H1 (cell line): ENCODE measurements around the gene EXOC6. TPM values are rescaled to one million over a fixed set of nuclear protein-coding genes. Genes with fewer than 3 reads are reported as not detected.
A peak's percentile ranks its signal among the peaks of the same experiment; 100 is the strongest.

Source experiments
- CTCF ChIA-PET: fragments of 300-600 bp; sonication (Branson Sonifier 250); formaldehyde crosslinking; loops from one replicate; lab custom pipeline; 2021; ENCODE audit not compliant: partially characterized antibody; lab: Charles Lee
- POLR2A ChIA-PET: fragments of 300-600 bp; sonication (Branson Sonifier 250); formaldehyde crosslinking; loops from one replicate; lab custom pipeline; 2021; ENCODE audit warnings: inconsistent platforms; ENCODE audit not compliant: partially characterized antibody; lab: Charles Lee
- DNase-seq, 2 experiments: peaks; one replicate each; pipeline versions ENCODE4 v3.0.0 to v3.0.0-alpha.2; 2010 to 2022; ENCODE audit warnings: low spot score in 2 of 2, low read depth in 1 of 2, mixed read lengths in 1 of 2
- FAIRE-seq: peaks from 2 replicates; lab custom pipeline; 2011; peaks lifted over from hg19 to GRCh38; lab: Jason Lieb, UNC
- H2AFZ ChIP-seq: 2 replicates; pipeline ENCODE4 v1.8.1; 2012; ENCODE audit warnings: low read length, inconsistent platforms
- H2AK5ac ChIP-seq: 2 replicates; pipeline ENCODE4 v1.6.1; 2013; ENCODE audit warnings: low read depth, low read length
- H2BK120ac ChIP-seq: replicated peaks from 2 replicates; pipeline ENCODE3; 2013; ENCODE audit warnings: low read depth, low read length, inconsistent platforms
- H2BK12ac ChIP-seq: 2 replicates; pipeline ENCODE4 v1.6.1; 2013; ENCODE audit warnings: low read depth, low read length
- H2BK15ac ChIP-seq: 2 replicates; pipeline ENCODE4 v1.6.1; 2013; ENCODE audit warnings: low read length
- H2BK20ac ChIP-seq: 2 replicates; pipeline ENCODE4 v1.6.1; 2013; ENCODE audit warnings: low read length
- H2BK5ac ChIP-seq: 2 replicates; pipeline ENCODE4 v1.6.1; 2013; ENCODE audit warnings: low read depth, low read length
- H3K14ac ChIP-seq: 2 replicates; pipeline ENCODE4 v1.6.1; 2013; ENCODE audit warnings: inconsistent platforms; ENCODE audit not compliant: insufficient read length
- H3K18ac ChIP-seq: 2 replicates; pipeline ENCODE4 v1.6.1; 2013; ENCODE audit warnings: low read length; ENCODE audit errors: extremely low read depth
- H3K23ac ChIP-seq: 2 replicates; pipeline ENCODE4 v1.6.1; 2013; ENCODE audit warnings: inconsistent platforms; ENCODE audit not compliant: insufficient read length
- H3K23me2 ChIP-seq: 2 replicates; pipeline ENCODE4 v1.6.1; 2013; ENCODE audit warnings: low read depth, low read length
- H3K27ac ChIP-seq: 2 replicates; pipeline ENCODE4 v1.6.1; 2011; ENCODE audit warnings: low read depth, low read length, inconsistent platforms
- H3K27me3 ChIP-seq, 4 experiments: replicated peaks in 1 of 4; 1 replicate in 1 of 4; 2 replicates in 3 of 4; pipeline versions ENCODE4 v1.6.1 to v1.8.1; 2011 to 2013; ENCODE audit warnings: low read length in 3 of 4, mild to moderate bottlenecking in 3 of 4, inconsistent platforms in 2 of 4, mixed read lengths in 2 of 4, moderate library complexity in 1 of 4; ENCODE audit not compliant: control insufficient read depth in 3 of 4, insufficient read depth in 3 of 4; ENCODE audit errors: extremely low read depth in 1 of 4
- H3K36me3 ChIP-seq, 4 experiments: 2 replicates each; pipeline versions ENCODE4 v1.6.1 to v1.8.1; 2011 to 2013; ENCODE audit warnings: mild to moderate bottlenecking in 4 of 4, low read length in 3 of 4, moderate library complexity in 2 of 4, control low read depth in 1 of 4, inconsistent platforms in 1 of 4; ENCODE audit not compliant: insufficient read depth in 4 of 4, control insufficient read depth in 2 of 4
- H3K4ac ChIP-seq: replicated peaks from 2 replicates; pipeline ENCODE3; 2013; ENCODE audit warnings: low read length, low read depth, mixed read lengths, inconsistent platforms; ENCODE audit not compliant: insufficient read length
- H3K4me1 ChIP-seq, 4 experiments: replicated peaks in 1 of 4; 1 replicate in 1 of 4; 2 replicates in 3 of 4; pipeline versions ENCODE4 v1.6.1 to v1.8.1; 2011 to 2013; ENCODE audit warnings: low read length in 3 of 4, inconsistent platforms in 2 of 4, mixed read lengths in 1 of 4; ENCODE audit not compliant: insufficient read depth in 4 of 4, control insufficient read depth in 3 of 4
- H3K4me2 ChIP-seq, 2 experiments: 2 replicates each; pipeline versions ENCODE4 v1.6.1 to v1.8.1; 2011 to 2013; ENCODE audit warnings: low read depth in 2 of 2, low read length in 2 of 2, control low read depth in 1 of 2, inconsistent platforms in 1 of 2, mild to moderate bottlenecking in 1 of 2; ENCODE audit not compliant: insufficient read depth in 1 of 2
- H3K4me3 ChIP-seq, 4 experiments: fragments of 200-600, 300-600 bp in 1 of 4; sonication (generic), shearing (Covaris generic), sonication (Bioruptor Twin) in 1 of 4; 2 replicates each; pipeline versions ENCODE4 v1.5.1 to v1.8.1; 2011 to 2016; ENCODE audit warnings: low read length in 4 of 4, low read depth in 3 of 4, control low read depth in 2 of 4, inconsistent platforms in 2 of 4, mild to moderate bottlenecking in 2 of 4, mixed read lengths in 1 of 4, moderate library complexity in 1 of 4; ENCODE audit not compliant: insufficient read depth in 2 of 4; ENCODE audit errors: extremely low read depth in 1 of 4
- H3K56ac ChIP-seq: replicated peaks from 2 replicates; pipeline ENCODE3; 2013; ENCODE audit warnings: low read depth, mild to moderate bottlenecking, mixed read lengths, low read length, inconsistent platforms; ENCODE audit not compliant: insufficient read length
- H3K79me1 ChIP-seq: 2 replicates; pipeline ENCODE4 v1.6.1; 2013; ENCODE audit warnings: low read depth, low read length, control low read depth
- H3K79me2 ChIP-seq, 2 experiments: 2 replicates each; pipeline versions ENCODE4 v1.6.1 to v1.8.1; 2012 to 2013; ENCODE audit warnings: low read length in 2 of 2, mild to moderate bottlenecking in 2 of 2, inconsistent platforms in 1 of 2; ENCODE audit not compliant: insufficient read depth in 2 of 2, control insufficient read depth in 1 of 2
- H3K9ac ChIP-seq, 4 experiments: replicated peaks in 1 of 4; 1 replicate in 1 of 4; 2 replicates in 3 of 4; pipeline versions ENCODE4 v1.6.1 to v1.8.1; 2011 to 2013; ENCODE audit warnings: low read depth in 3 of 4, low read length in 3 of 4, control low read depth in 2 of 4, mild to moderate bottlenecking in 2 of 4, moderate library complexity in 2 of 4, inconsistent platforms in 1 of 4; ENCODE audit errors: extremely low read depth in 1 of 4
- H3K9me3 ChIP-seq, 2 experiments: 2 replicates each; pipeline versions ENCODE4 v1.6.1 to v1.8.1; 2012 to 2013; ENCODE audit warnings: mild to moderate bottlenecking in 2 of 2, moderate library complexity in 2 of 2, control low read depth in 1 of 2, inconsistent platforms in 1 of 2, low read depth in 1 of 2, low read length in 1 of 2, mixed read lengths in 1 of 2; ENCODE audit not compliant: insufficient read depth in 2 of 2
- H4K20me1 ChIP-seq, 2 experiments: replicated peaks in 1 of 2; 2 replicates each; pipeline versions ENCODE3 to v1.8.1; 2011 to 2013; ENCODE audit warnings: inconsistent platforms in 2 of 2, low read length in 2 of 2, mild to moderate bottlenecking in 1 of 2; ENCODE audit not compliant: insufficient read depth in 2 of 2, control insufficient read depth in 1 of 2
- H4K5ac ChIP-seq: 2 replicates; pipeline ENCODE4 v1.6.1; 2013; ENCODE audit warnings: low read length, low read depth, mixed read lengths, inconsistent platforms; ENCODE audit not compliant: insufficient read length
- H4K8ac ChIP-seq: 2 replicates; pipeline ENCODE4 v1.8.0; 2013; ENCODE audit warnings: mild to moderate bottlenecking, moderate library complexity, low read length, inconsistent platforms; ENCODE audit not compliant: insufficient read depth; ENCODE audit errors: extremely low read depth
- H4K91ac ChIP-seq: replicated peaks from 2 replicates; pipeline ENCODE3; 2013; ENCODE audit warnings: low read length, mixed read lengths, inconsistent platforms; ENCODE audit not compliant: insufficient read length
- NRF1 ChIP-seq: IDR thresholded peaks from 2 replicates; pipeline ENCODE4 v1.6.1; 2011; ENCODE audit warnings: mild to moderate bottlenecking, low read depth, low read length, improper control_type of control experiment
- RBBP5 ChIP-seq: IDR thresholded peaks from 2 replicates; pipeline ENCODE4 v1.7.1; 2012; ENCODE audit warnings: low read depth, mild to moderate bottlenecking, inconsistent platforms, low read length, moderate library complexity, borderline replicate concordance
- polyA plus RNA-seq, 7 experiments: library from polyadenylated mRNA; depleted of rRNA in 3 of 7; stranded (reverse) in 5 of 7; unstranded in 2 of 7; fragments of >200 nt in 5 of 7; fragments of 200-250 nt in 2 of 7; gene quantifications; 1 replicate in 5 of 7; 2 replicates in 1 of 7; 4 replicates in 1 of 7; pipeline versions ENCODE4 v1.2.1 to v1.2.3, GENCODE V29; 2011 to 2013; ENCODE audit warnings: missing spikeins in 2 of 7, mixed read lengths in 2 of 7
- total RNA-seq: library from RNA; stranded (reverse); fragmentation: NEBNext Ultra II Directional; extraction: Animal tissue kit (Norgen Biotek cat#: 25700); gene quantifications from 2 replicates; pipeline ENCODE4 v1.2.1, GENCODE V29; 2021

Gene EXOC6
- total and polyA plus RNA-seq, 2 of the 8 experiments (the other 6 are each of a cell fraction or from before 2014, with no cell fraction given), result 1.7 to 4.5 TPM

- Histone ChIP-seq H3K4ac (no peak overlapping the region), H3K4me2 (no peak overlapping the region), H3K23me2 (no peaks in the 10 kb centered on the region), H4K91ac (no peak overlapping the region), H3K9me3 (no peaks in the 10 kb centered on the region), H3K79me2 (no peaks in the 10 kb centered on the region), H2BK120ac (no peak overlapping the region), H3K36me3 (no peaks in the 10 kb centered on the region), H4K20me1 (no peaks in the 10 kb centered on the region), H3K9ac (no peak overlapping the region), H4K5ac (no peak overlapping the region), H3K23ac (no peak overlapping the region), H3K4me3 (peak overlapping the region in 1 of 4 experiments; percentile 18; a peak in 1 of 8 replicates), H2BK20ac (no peak overlapping the region), H3K27ac (no peak overlapping the region), H4K8ac (no peak overlapping the region), H2AFZ (no peak overlapping the region), H2BK5ac (no peak overlapping the region), H3K14ac (no peak overlapping the region), H2BK12ac (no peak overlapping the region), H3K56ac (no peak overlapping the region), H3K4me1 (peaks cover 0 to 8% (median 3%) of the 10 kb centered on the region in 4 experiments; a peak in 4 of 7 replicates), H2BK15ac (no peak overlapping the region), H3K27me3 (no peaks in the 10 kb centered on the region), H2AK5ac (no peak overlapping the region), H3K18ac (no peak overlapping the region), H3K79me1 (no peaks in the 10 kb centered on the region)
- POLR2A ChIA-PET, result no interaction called here
- CTCF ChIA-PET, result interaction anchor here (0.6 to 2.2 kb wide), 4 partner anchors 9 to 535 kb away, joined by 3 to 8 read pairs (median 5); partner anchors contain the start of gene CYP26C1
- DNase-seq, result no peak
- FAIRE-seq, result no peak
- TF ChIP-seq NRF1 (no peak), RBBP5 (no peak)
These were observed 182.1 kb downstream of the EXOC6 start for GRCh38 chr10:93030409-93030808.
